Epithelial cell of proximal tubule (primary cell): Measurements from ENCODE around the gene MYRIP. TPM values are rescaled to one million over a fixed set of nuclear protein-coding genes. Genes with fewer than 3 reads are reported as not detected.
"Not testable (repeated sequence)": the region's sequence is repeated elsewhere in the genome, so short reads cannot be mapped to it uniquely, and the experiment has no call there.

Experiments used
- DNase-seq: peaks from one replicate; pipeline ENCODE4 v3.0.0-alpha.2; 2011; ENCODE audit warnings: low read depth
- H3K4me3 ChIP-seq: 2 replicates; pipeline ENCODE4 v1.5.1; 2011; ENCODE audit warnings: low read depth, mild to moderate bottlenecking, low read length
- total RNA-seq: library from RNA; depleted of rRNA; stranded (reverse); fragments of >200 nt; gene quantifications from 2 replicates; pipeline ENCODE4 v1.2.3, GENCODE V29; 2015
- TF ChIP-seq, protein P1 (sequence below): conservative IDR thresholded peaks from 2 replicates; pipeline ENCODE4 v1.5.1; 2012; ENCODE audit warnings: low read depth, mild to moderate bottlenecking, low read length

The MYRIP gene
- total RNA-seq, 1 donor from 2014 or later, result 0.12 TPM

DNA sequence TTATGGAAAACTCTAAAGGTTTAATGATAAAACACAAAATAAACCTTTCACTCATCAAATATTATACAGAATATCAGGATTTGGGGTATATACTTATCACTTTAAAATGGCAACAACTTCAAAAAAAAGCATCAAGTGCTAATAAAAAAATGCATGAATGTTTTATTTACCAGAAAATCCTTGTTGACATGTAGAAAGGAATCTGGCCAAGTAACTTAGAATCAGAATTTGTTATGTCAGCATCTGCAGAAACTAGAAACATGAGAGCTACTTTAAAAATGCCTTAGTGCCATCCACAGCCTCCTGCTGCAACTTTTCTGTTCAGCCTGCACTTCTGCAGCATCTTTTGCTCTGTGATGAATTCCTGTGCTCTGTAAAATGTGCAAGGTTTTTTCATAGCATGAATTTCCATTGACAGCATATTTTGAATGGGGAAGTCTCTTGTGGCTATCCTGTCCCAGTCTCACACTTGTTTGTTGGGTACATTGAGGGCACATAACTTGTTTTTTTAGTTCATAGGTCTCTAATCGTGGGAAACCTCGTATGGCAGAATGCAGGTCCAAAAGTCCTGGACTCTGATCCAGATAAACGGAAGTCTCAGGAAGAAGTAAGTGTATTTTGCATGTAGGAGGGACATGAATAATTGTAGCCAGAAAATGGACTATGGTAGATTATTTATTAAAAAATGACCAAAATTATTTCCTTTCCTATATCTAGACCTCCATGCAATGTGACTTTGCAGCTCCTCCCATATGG, 21.1 kb upstream of the MYRIP start:
- H3K4me3 ChIP-seq, result no peak overlapping the region
- TF ChIP-seq, protein P1, sequence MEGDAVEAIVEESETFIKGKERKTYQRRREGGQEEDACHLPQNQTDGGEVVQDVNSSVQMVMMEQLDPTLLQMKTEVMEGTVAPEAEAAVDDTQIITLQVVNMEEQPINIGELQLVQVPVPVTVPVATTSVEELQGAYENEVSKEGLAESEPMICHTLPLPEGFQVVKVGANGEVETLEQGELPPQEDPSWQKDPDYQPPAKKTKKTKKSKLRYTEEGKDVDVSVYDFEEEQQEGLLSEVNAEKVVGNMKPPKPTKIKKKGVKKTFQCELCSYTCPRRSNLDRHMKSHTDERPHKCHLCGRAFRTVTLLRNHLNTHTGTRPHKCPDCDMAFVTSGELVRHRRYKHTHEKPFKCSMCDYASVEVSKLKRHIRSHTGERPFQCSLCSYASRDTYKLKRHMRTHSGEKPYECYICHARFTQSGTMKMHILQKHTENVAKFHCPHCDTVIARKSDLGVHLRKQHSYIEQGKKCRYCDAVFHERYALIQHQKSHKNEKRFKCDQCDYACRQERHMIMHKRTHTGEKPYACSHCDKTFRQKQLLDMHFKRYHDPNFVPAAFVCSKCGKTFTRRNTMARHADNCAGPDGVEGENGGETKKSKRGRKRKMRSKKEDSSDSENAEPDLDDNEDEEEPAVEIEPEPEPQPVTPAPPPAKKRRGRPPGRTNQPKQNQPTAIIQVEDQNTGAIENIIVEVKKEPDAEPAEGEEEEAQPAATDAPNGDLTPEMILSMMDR, result no peak
- DNase-seq, result no peak

DNA sequence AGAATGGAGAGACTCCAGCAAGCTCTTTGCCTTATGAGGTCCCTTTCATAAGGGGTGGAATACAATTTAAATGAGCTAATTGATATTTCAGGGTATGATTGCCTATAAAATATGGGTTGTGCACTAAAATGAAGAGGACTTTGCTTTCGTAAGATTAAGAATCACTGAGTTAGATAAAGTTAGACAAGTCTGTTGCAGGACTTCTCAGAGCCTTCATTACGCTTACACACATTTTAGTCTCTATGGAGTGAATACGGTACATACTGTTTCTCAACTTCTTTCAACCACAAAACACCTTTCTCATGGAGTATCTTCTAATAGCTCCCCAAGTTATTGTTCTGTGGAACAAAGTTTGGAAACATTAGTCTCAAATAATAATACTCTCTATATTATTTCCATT, 17.8 kb upstream of the MYRIP start:
- no peak overlapping the region for H3K4me3 ChIP-seq
- DNase-seq, result no peak
- TF ChIP-seq, protein P1, result no peak

DNA sequence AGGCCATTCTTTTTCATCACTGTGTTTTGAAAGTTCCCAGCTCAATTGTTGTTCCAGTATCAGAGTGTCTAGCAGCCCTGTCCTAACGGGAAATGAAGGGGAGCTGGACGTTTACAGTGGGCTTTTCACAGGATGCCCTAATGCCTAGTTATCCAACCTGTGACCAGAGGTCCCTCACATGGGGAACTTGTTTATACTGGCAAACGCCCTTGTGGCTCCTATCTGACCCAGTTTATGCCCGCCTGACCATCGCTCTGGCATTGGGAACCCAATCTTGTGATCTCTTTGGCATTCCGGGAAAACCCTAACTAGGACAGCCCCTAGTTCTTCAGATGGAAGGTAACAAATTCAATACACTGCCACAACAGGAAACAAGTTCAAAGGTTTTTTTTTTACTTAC, 14.5 kb upstream of the MYRIP start:
- no peak for DNase-seq
- no peak overlapping the region for H3K4me3 ChIP-seq
- TF ChIP-seq, protein P1, result no peak

DNA sequence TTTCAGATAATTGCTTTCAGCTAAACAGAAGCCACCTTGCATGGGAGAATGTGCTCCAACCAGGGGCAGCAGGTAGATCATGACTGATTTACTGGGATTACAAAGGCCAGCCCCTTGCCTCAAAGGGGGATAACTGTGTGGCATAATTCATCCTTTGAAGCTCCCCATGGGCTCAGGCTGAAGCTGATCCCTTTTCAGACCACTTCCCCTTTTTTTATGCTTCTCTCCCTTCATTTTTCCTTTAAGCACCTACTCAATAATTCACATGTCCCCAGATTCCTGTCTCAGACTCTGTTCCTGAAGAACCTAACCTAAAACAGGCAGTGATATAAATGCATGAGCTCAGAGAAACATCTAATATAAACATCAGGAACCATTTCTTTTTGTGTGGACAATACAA, 8.2 kb upstream of the MYRIP start:
- TF ChIP-seq, protein P1, result no peak
- no peak for DNase-seq
- no peak overlapping the region for H3K4me3 ChIP-seq

DNA sequence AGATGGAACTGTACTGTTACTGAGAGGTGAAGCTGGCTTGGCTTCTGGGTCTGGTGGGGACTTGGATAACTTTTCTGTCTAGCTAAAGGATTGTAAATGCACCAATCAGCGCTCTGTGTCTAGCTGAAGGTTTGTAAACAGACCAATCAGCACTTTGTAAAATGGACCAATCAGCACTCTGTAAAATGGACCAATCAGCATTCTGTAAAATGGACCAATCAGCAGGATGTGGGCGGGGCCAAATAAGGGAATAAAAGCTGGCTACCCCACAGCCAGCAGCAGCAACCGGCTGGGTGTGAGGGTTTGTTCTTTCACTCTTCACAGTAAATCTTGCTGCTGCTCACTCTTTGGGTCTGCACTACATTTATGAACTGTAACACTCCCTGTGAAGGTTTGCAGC, 6.9 kb upstream of the MYRIP start:
- H3K4me3 ChIP-seq, result not testable (repeated sequence)

DNA sequence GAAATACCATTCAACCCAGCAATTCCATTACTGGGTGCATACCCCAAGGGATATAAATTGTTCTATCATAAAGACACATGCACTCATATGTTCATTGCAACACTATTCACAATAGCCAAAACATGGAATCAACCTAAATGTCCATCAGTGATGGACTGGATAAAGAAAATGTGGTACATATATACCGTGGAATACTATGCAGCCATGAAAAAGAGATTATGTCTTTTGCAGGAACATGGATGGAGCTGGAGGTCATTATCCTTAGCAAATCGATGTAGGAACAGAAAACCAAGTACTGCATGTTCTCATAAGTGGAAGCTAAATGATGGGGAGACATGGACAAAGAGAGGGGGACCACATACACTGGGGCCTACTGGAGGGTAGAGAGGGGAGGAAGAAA, 5.5 kb upstream of the MYRIP start:
- TF ChIP-seq, protein P1, result no peak
- no peak for DNase-seq
- no peak overlapping the region for H3K4me3 ChIP-seq

More for the DNA sequence above, 6.9 kb upstream of the MYRIP start:
- not testable (repeated sequence) for DNase-seq

DNA sequence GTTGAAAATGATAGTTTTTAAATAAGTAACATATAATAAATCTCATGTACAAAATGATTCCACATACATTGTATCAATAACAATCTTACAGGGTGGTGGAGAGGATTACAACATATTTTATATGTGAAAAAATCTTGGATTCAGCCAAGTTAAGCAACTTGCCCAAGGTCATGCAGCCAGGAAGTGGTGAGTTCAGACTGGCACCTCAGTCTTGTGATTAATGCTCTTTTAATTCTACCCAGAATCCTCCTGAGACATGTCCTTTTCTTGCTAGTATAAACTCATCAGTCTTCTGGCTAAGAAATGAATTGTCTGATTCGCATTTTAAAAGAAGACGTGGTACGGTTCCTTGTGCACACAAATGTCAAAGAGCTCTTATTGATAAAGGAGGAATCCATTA, 4.5 kb upstream of the MYRIP start:
- TF ChIP-seq, protein P1, result no peak
- no peak for DNase-seq

More for the DNA sequence above, 4.5 kb upstream of the MYRIP start:
- no peak overlapping the region for H3K4me3 ChIP-seq
